Neutrophil (primary cell): ENCODE data around the gene FAIM2.

ENCODE experiments used
- H3K27ac ChIP-seq: fragments of 200-600 bp; sonication (generic); 2 replicates; pipeline ENCODE4 v1.5.1; 2016; ENCODE audit warnings: mild to moderate bottlenecking, moderate library complexity
- H3K27me3 ChIP-seq: fragments of 200-600 bp; sonication (generic); 2 replicates; pipeline ENCODE4 v1.6.0; 2016; ENCODE audit warnings: mild to moderate bottlenecking
- H3K36me3 ChIP-seq: fragments of 200-600 bp; sonication (generic); 2 replicates; pipeline ENCODE4 v1.5.1; 2017
- H3K4me1 ChIP-seq, 2 experiments: fragments of 200-600 bp in 1 of 2; sonication (generic) in 1 of 2; 1 replicate in 1 of 2; 2 replicates in 1 of 2; pipeline versions ENCODE4 v1.5.1 to v1.6.1; 2013 to 2016; ENCODE audit warnings: low read depth in 1 of 2, low read length in 1 of 2, mild to moderate bottlenecking in 1 of 2, moderate library complexity in 1 of 2; ENCODE audit not compliant: control insufficient read depth in 1 of 2, insufficient read depth in 1 of 2
- H3K4me3 ChIP-seq, 2 experiments: fragments of 200-600 bp in 1 of 2; sonication (generic) in 1 of 2; 1 replicate in 1 of 2; 2 replicates in 1 of 2; pipeline ENCODE4 v1.5.1; 2013 to 2016; ENCODE audit warnings: low read depth in 1 of 2, low read length in 1 of 2, mild to moderate bottlenecking in 1 of 2, moderate library complexity in 1 of 2
- H3K9me3 ChIP-seq: fragments of 200-600 bp; sonication (generic); 2 replicates; pipeline ENCODE4 v1.5.1; 2016
- CTCF ChIP-seq: fragments of 200-600 bp; sonication (generic); IDR thresholded peaks from 2 replicates; pipeline ENCODE4 v1.5.1; 2016; ENCODE audit warnings: antibody characterized with exemption

FAIM2 gene

GRCh38 chr12:49932023-49932422 is 28.3 kb upstream of the FAIM2 start:
- no peaks in the 10 kb centered on the region for H3K36me3 ChIP-seq
- no peak overlapping the region for H3K27ac ChIP-seq
- H3K9me3 ChIP-seq = no peaks in the 10 kb centered on the region
- H3K4me1 ChIP-seq = no peaks in the 10 kb centered on the region
- H3K27me3 ChIP-seq = peaks cover 45% of the 10 kb centered on the region
- no peak for TF ChIP-seq CTCF
- no peak overlapping the region for H3K4me3 ChIP-seq

- Histone ChIP-seq H3K9me3 (no peaks in the 10 kb centered on the region), H3K4me3 (no peak overlapping the region), H3K27ac (no peak overlapping the region), H3K4me1 (no peaks in the 10 kb centered on the region), H3K36me3 (no peaks in the 10 kb centered on the region), H3K27me3 (peaks cover 45% of the 10 kb centered on the region)
- TF ChIP-seq CTCF = no peak
These were observed 27.0 kb upstream of the FAIM2 start for GRCh38 chr12:49930515-49931288.

GRCh38 chr12:49929581-49929980 is 25.9 kb upstream of the FAIM2 start:
- no peaks in the 10 kb centered on the region for H3K9me3 ChIP-seq
- no peak overlapping the region for H3K27ac ChIP-seq
- H3K27me3 ChIP-seq = peaks cover 41% of the 10 kb centered on the region
- no peak for TF ChIP-seq CTCF
- no peaks in the 10 kb centered on the region for H3K4me1 ChIP-seq
- H3K36me3 ChIP-seq = no peaks in the 10 kb centered on the region
- H3K4me3 ChIP-seq = no peak overlapping the region

GRCh38 chr12:49928471-49928870 is 24.8 kb upstream of the FAIM2 start:
- Histone ChIP-seq H3K36me3 (no peaks in the 10 kb centered on the region), H3K27me3 (peaks cover 41% of the 10 kb centered on the region), H3K4me1 (no peaks in the 10 kb centered on the region), H3K27ac (no peak overlapping the region), H3K9me3 (no peaks in the 10 kb centered on the region), H3K4me3 (no peak overlapping the region)
- no peak for TF ChIP-seq CTCF

- peaks cover 36% of the 10 kb centered on the region for H3K27me3 ChIP-seq
These were observed 21.9 kb upstream of the FAIM2 start for GRCh38 chr12:49925433-49926204.

More at GRCh38 chr12:49925433-49926204, 21.9 kb upstream of the FAIM2 start:
- no peak for TF ChIP-seq CTCF
- Histone ChIP-seq H3K4me1 (peaks cover 1 to 5% of the 10 kb centered on the region in 2 experiments), H3K36me3 (no peaks in the 10 kb centered on the region), H3K27ac (no peak overlapping the region), H3K9me3 (no peaks in the 10 kb centered on the region), H3K4me3 (no peak overlapping the region)
